Activated CD8-positive, alpha-beta memory T cell treated with anti-CD3 and anti-CD28 coated beads, Interleukin-2, amount 50 U/mL, for 1 hour (primary cell): ENCODE results near the gene SUGP2.

Source experiments
- DNase-seq: peaks from one replicate; pipeline ENCODE4 v3.0.0-alpha.2; 2020; ENCODE audit errors: extremely low read depth

SUGP2 gene

GRCh38 chr19:19059837-19060611 is 26.7 kb upstream of the SUGP2 start:
- DNase-seq = no peak

- DNase-seq = no peak
These were observed 25.9 kb upstream of the SUGP2 start for GRCh38 chr19:19059018-19059836.

- DNase-seq = no peak
These were observed 24.4 kb upstream of the SUGP2 start for GRCh38 chr19:19057720-19058119.

GRCh38 chr19:19057317-19057716 is 24.0 kb upstream of the SUGP2 start:
- no peak for DNase-seq

GRCh38 chr19:19056636-19057275 is 23.4 kb upstream of the SUGP2 start:
- DNase-seq = no peak

GRCh38 chr19:19055701-19056100 is 22.4 kb upstream of the SUGP2 start:
- no peak for DNase-seq

- no peak for DNase-seq
These were observed 21.7 kb upstream of the SUGP2 start for GRCh38 chr19:19054939-19055440.

- DNase-seq = no peak
These were observed 21.1 kb upstream of the SUGP2 start for GRCh38 chr19:19054315-19054938.

- no peak for DNase-seq
These were observed 20.4 kb upstream of the SUGP2 start for GRCh38 chr19:19053508-19054314.

GRCh38 chr19:19052921-19053320 is 19.6 kb upstream of the SUGP2 start:
- DNase-seq = no peak

- no peak for DNase-seq
These were observed 18.3 kb upstream of the SUGP2 start for GRCh38 chr19:19051478-19052213.

- DNase-seq = no peak
These were observed 17.4 kb upstream of the SUGP2 start for GRCh38 chr19:19050731-19051130.

- no peak for DNase-seq
These were observed 16.8 kb upstream of the SUGP2 start for GRCh38 chr19:19050104-19050503.

- DNase-seq = no peak
These were observed 16.1 kb upstream of the SUGP2 start for GRCh38 chr19:19049406-19049805.

GRCh38 chr19:19043881-19044280 is 10.6 kb upstream of the SUGP2 start:
- DNase-seq = no peak

- DNase-seq = no peak
These were observed 10.2 kb upstream of the SUGP2 start for GRCh38 chr19:19043481-19043880.

- DNase-seq = no peak
These were observed 9.5 kb upstream of the SUGP2 start for GRCh38 chr19:19042732-19043280.

GRCh38 chr19:19040417-19040816 is 7.1 kb upstream of the SUGP2 start:
- DNase-seq = no peak

- no peak for DNase-seq
These were observed 6.6 kb upstream of the SUGP2 start for GRCh38 chr19:19039901-19040300.

- DNase-seq = no peak
These were observed 897 bp upstream of the SUGP2 start for GRCh38 chr19:19034204-19034624.
